OCI-LY1 (cell line): ENCODE data around the gene PSD2.

Experiments used
- H2AFZ ChIP-seq: fragments of 200-600 bp; sonication (generic), shearing (Covaris generic); 2 replicates; pipeline ENCODE4 v1.6.0; 2014; ENCODE audit warnings: antibody characterized with exemption, mild to moderate bottlenecking, low read length
- H3F3A ChIP-seq: fragments of 200-600 bp; sonication (generic), shearing (Covaris generic); 2 replicates; pipeline ENCODE4 v1.6.0; 2014; ENCODE audit warnings: mild to moderate bottlenecking, antibody characterized with exemption, low read length, moderate library complexity; ENCODE audit not compliant: insufficient read depth
- H3K27ac ChIP-seq: fragments of 200-600 bp; sonication (generic); 2 replicates; pipeline ENCODE4 v1.5.1; 2014; ENCODE audit warnings: low read length, mixed run types, mild to moderate bottlenecking, low read depth; ENCODE audit not compliant: poor library complexity, severe bottlenecking
- H3K27me3 ChIP-seq: fragments of 200-600 bp; sonication (generic); 2 replicates; pipeline ENCODE4 v1.6.0; 2014; ENCODE audit warnings: antibody characterized with exemption, mild to moderate bottlenecking, low read length, moderate library complexity; ENCODE audit not compliant: insufficient read depth
- H3K36me3 ChIP-seq: fragments of 200-600 bp; sonication (generic); 2 replicates; pipeline ENCODE4 v1.6.1; 2014; ENCODE audit warnings: mild to moderate bottlenecking, antibody characterized with exemption, low read length, moderate library complexity, mixed read lengths; ENCODE audit not compliant: insufficient read depth
- H3K4me1 ChIP-seq: fragments of 200-600 bp; sonication (generic); 2 replicates; pipeline ENCODE4 v1.5.1; 2014; ENCODE audit warnings: mild to moderate bottlenecking, low read length, moderate library complexity; ENCODE audit not compliant: insufficient read depth, severe bottlenecking
- H3K4me2 ChIP-seq: fragments of 200-600 bp; sonication (generic), shearing (Covaris generic); 2 replicates; pipeline ENCODE4 v1.6.1; 2014; ENCODE audit warnings: low read length
- H3K4me3 ChIP-seq: fragments of 200-600 bp; sonication (generic); 2 replicates; pipeline ENCODE4 v1.5.1; 2014; ENCODE audit warnings: low read length, low read depth, mild to moderate bottlenecking, mixed read lengths; ENCODE audit not compliant: poor library complexity, severe bottlenecking
- H3K79me2 ChIP-seq: fragments of 200-600 bp; shearing (Covaris generic); 2 replicates; pipeline ENCODE4 v1.6.1; 2016; ENCODE audit warnings: mixed run types, low read length, mixed read lengths; ENCODE audit not compliant: insufficient read depth
- H3K9ac ChIP-seq: fragments of 200-600 bp; sonication (generic), shearing (Covaris generic); 2 replicates; pipeline ENCODE4 v1.6.1; 2014; ENCODE audit warnings: mild to moderate bottlenecking, low read length, mixed read lengths
- H3K9me2 ChIP-seq: fragments of 200-600 bp; sonication (generic), shearing (Covaris generic); 2 replicates; pipeline ENCODE4 v1.6.1; 2014; ENCODE audit warnings: low read depth, mild to moderate bottlenecking, low read length, mixed read lengths
- H3K9me3 ChIP-seq: fragments of 200-600 bp; shearing (Covaris generic); 2 replicates; pipeline ENCODE4 v1.6.1; 2014; ENCODE audit warnings: low read length, mixed read lengths
- H4K20me1 ChIP-seq: fragments of 200-600 bp; sonication (generic), shearing (Covaris generic); 2 replicates; pipeline ENCODE4 v1.6.0; 2016; ENCODE audit warnings: mild to moderate bottlenecking, low read length; ENCODE audit not compliant: insufficient read depth
- CTCF ChIP-seq: fragments of 200-600 bp; sonication (generic), shearing (Covaris generic); IDR thresholded peaks from 2 replicates; pipeline ENCODE4 v1.5.1; 2017; ENCODE audit warnings: mild to moderate bottlenecking, antibody characterized with exemption, low read length, moderate library complexity, mixed read lengths
- EZH2 ChIP-seq: fragments of 200-600 bp; sonication (generic), shearing (Covaris generic); IDR thresholded peaks from 2 replicates; pipeline ENCODE4 v1.8.0; 2017; ENCODE audit warnings: borderline replicate concordance, mixed run types, mild to moderate bottlenecking, antibody characterized with exemption, low read length, moderate library complexity, mixed read lengths

PSD2 gene

GRCh38 chr5:139821806-139822552 is 26.4 kb downstream of the PSD2 start:
- no peaks in the 10 kb centered on the region for H4K20me1 ChIP-seq
- H3K4me1 ChIP-seq = no peaks in the 10 kb centered on the region
- H3F3A ChIP-seq = no peaks in the 10 kb centered on the region
- H3K9me2 ChIP-seq = no peaks in the 10 kb centered on the region
- H3K36me3 ChIP-seq = no peaks in the 10 kb centered on the region; the same call in 1 of the 2 replicates
- H3K4me3 ChIP-seq = no peak overlapping the region
- H3K27ac ChIP-seq = no peak overlapping the region
- H3K27me3 ChIP-seq = peaks cover 7% of the 10 kb centered on the region; the same call in 1 of the 2 replicates
- H2AFZ ChIP-seq = no peak overlapping the region
- no peak overlapping the region for H3K9ac ChIP-seq
- no peak overlapping the region for H3K4me2 ChIP-seq
- TF ChIP-seq CTCF (no peak), EZH2 (no peak)
- 0 out of 2 replicates have a peak, but pooled peaks cover 3% of the 10 kb centered on the region for H3K9me3 ChIP-seq
- no peaks in the 10 kb centered on the region for H3K79me2 ChIP-seq

GRCh38 chr5:139822553-139823425 is 27.2 kb downstream of the PSD2 start:
- no peaks in the 10 kb centered on the region for H3K79me2 ChIP-seq
- no peaks in the 10 kb centered on the region for H3K9me2 ChIP-seq
- no peak overlapping the region for H3K4me3 ChIP-seq
- H2AFZ ChIP-seq = no peak overlapping the region
- no peaks in the 10 kb centered on the region for H3F3A ChIP-seq
- H3K4me1 ChIP-seq = no peaks in the 10 kb centered on the region
- no peaks in the 10 kb centered on the region; the same call in 1 of the 2 replicates for H3K36me3 ChIP-seq
- H3K27ac ChIP-seq = no peak overlapping the region
- H3K9ac ChIP-seq = no peak overlapping the region
- no peaks in the 10 kb centered on the region for H4K20me1 ChIP-seq
- peaks cover 9% of the 10 kb centered on the region; the same call in 1 of the 2 replicates for H3K27me3 ChIP-seq
- no peak for TF ChIP-seq EZH2
- TF ChIP-seq CTCF = no peak
- 0 out of 2 replicates have a peak, but pooled peaks cover 3% of the 10 kb centered on the region for H3K9me3 ChIP-seq
- H3K4me2 ChIP-seq = no peak overlapping the region

GRCh38 chr5:139823757-139824355 is 28.2 kb downstream of the PSD2 start:
- H3F3A ChIP-seq = no peaks in the 10 kb centered on the region
- H3K79me2 ChIP-seq = no peaks in the 10 kb centered on the region
- no peak overlapping the region for H3K4me2 ChIP-seq
- H3K4me3 ChIP-seq = no peak overlapping the region
- TF ChIP-seq EZH2 (no peak), CTCF (no peak)
- no peak overlapping the region for H2AFZ ChIP-seq
- H4K20me1 ChIP-seq = no peaks in the 10 kb centered on the region
- no peaks in the 10 kb centered on the region for H3K36me3 ChIP-seq
- no peaks in the 10 kb centered on the region for H3K4me1 ChIP-seq
- H3K9me2 ChIP-seq = no peaks in the 10 kb centered on the region
- H3K27ac ChIP-seq = no peak overlapping the region
- no peak overlapping the region for H3K9ac ChIP-seq
- H3K9me3 ChIP-seq = no peaks in the 10 kb centered on the region
- peaks cover 9% of the 10 kb centered on the region; the same call in 1 of the 2 replicates for H3K27me3 ChIP-seq
